GM12891 (cell line): Measurements from ENCODE around the gene GATAD1.

Source experiments
- PAX5 ChIP-seq: IDR thresholded peaks from 2 replicates; pipeline ENCODE4 v1.6.1; 2011; ENCODE audit warnings: low read length, moderate library complexity, mild to moderate bottlenecking; ENCODE audit not compliant: insufficient read depth, severe bottlenecking
- POLR2A ChIP-seq: IDR thresholded peaks from 2 replicates; pipeline ENCODE4 v1.6.1; 2011; ENCODE audit warnings: low read depth, low read length, control low read depth
- POLR2AphosphoS5 ChIP-seq: IDR thresholded peaks from 2 replicates; pipeline ENCODE4 v1.6.1; 2011; ENCODE audit warnings: low read depth, low read length, control low read depth
- SPI1 ChIP-seq: IDR thresholded peaks from 2 replicates; pipeline ENCODE4 v1.6.1; 2011; ENCODE audit warnings: low read depth, low read length, control low read depth
- TAF1 ChIP-seq: IDR thresholded peaks from 2 replicates; pipeline ENCODE4 v1.6.1; 2011; ENCODE audit warnings: low read depth, low read length, control low read depth

- TF ChIP-seq POLR2A (no peak), POLR2AphosphoS5 (no peak), TAF1 (no peak), PAX5 (no peak), SPI1 (no peak)
Observed at GRCh38 chr7:92425311-92425947, 21.9 kb upstream of the GATAD1 start.
